TTC549 (cell line): ENCODE measurements around the gene CHIC2.
"Not testable (repeated sequence)": the region's sequence is repeated elsewhere in the genome, so short reads cannot be mapped to it uniquely, and the experiment has no call there.

Experiments used
- FAIRE-seq: peaks from 2 replicates; lab custom pipeline; 2012; peaks lifted over from hg19 to GRCh38; lab: Jason Lieb, UNC

The CHIC2 gene

DNA sequence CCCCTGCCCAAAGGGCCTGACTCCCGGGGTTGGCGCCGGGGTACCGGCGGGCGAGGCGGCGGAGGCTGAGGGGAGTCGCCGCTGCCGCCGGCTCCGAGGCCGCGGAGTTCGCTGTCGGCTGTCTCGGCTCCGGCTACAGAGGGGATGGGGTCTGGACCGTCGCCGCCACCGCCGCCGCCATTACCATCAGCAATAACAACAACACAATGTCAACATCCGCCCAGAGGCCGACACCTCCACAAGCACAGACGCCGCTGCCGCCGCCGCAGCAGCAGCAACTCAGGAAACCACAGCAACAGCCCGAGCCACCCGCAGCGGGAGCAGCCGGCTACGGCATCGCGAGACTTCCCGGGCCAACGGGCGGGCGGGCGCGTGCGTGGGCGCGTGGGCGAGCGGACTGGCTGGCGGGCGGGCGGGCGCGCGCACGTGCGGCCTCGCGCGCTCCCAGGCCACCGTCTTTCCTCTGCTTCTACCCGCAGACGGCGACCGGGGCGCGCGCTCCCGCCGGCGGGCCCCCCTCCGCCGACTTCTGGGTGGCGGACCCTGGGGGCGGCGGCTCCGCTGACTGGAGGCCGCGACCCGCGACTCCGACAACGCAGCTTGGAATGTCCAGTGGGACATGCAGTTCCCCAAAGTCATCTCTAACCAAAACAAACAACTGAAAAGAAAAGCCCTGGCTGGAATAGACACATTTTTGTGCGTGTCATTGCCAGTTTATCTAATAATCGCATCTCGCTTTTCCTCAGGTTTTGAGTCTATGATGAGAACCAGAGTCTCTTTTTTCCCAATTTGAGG is at the start of gene CHIC2:
Gene CHIC2, minus strand, starts transcription at position 289 of the 795 bp plus-strand sequence. CDS start 305 bp downstream, outside the sequence.
- peak; percentile 60 for FAIRE-seq

DNA sequence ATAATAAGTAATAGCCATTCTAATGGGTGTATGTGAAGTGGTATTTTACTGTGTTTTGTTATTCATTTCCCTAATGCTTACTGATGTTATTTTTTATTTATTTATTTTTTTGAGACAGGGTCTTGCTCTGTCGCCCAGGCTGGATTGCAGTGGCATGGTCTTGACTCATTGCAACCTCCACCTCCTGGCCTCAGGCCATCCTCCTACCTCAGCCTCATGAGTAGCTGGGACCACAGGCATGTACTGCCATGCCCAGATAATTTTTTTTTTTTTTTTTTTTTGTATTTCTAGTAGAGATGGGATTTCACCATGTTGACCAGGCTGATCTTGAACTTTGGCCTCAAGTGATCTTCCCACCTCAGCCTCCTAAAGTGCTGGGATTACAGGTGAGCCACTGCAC is 48.8 kb upstream of the CHIC2 start:
- not testable (repeated sequence) for FAIRE-seq

DNA sequence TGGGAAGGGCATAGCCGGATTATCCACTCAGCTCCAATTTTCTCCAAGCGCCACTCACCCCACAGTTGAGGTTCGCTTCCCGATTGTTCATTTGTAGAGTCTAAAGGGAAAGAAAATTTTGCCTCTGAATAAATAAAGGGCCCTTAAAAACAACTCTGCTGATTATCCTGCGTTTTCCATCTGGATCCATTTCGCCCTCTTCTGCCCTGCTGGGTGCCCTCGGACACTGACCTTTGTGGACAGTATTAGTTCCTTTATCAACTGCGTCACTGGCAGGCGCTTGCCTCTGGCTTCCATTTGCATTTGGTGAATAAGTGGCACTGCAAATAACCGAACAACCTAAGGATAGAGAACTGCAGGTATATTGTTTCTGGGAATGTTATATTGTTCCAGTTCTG is 45.6 kb upstream of the CHIC2 start:
- FAIRE-seq, result no peak

DNA sequence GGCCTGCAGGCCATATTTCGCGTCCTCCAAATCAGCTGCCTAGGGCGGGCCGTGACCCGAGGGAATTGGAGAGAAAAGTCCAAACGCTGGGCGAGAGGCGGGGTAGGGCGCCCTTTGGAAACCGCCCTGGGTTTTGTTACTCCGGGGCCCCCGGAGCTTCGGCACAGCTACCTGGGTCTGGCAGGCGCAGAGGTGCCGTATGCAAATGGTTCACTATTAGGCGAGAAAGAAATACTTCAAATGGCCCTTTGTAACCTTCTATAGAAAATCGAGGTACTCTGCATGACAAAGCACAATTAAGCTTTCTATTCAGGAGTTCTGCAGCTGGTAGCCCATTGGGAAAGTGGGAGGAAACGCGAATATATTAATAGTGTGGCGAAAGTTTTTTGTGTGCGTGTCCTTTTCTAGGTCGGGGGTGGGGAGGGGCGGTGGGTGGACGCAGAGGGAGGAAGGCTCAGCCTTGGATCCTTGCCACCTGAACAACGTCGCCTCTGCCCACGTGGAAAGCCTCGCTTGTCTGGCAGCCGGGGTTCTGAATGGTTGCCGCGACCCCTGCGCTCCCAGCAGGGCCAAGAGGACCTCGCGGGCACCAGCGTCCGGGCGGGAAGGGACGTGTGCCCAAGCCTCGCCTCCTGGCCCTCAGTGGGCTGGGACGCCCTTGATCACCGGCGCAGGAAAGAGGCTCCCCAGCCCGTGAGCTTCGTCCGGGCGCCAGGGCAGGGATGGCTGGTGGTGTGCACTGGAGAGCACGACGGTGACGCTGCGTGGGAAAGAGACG is 45.0 kb upstream of the CHIC2 start:
- FAIRE-seq, result no peak

DNA sequence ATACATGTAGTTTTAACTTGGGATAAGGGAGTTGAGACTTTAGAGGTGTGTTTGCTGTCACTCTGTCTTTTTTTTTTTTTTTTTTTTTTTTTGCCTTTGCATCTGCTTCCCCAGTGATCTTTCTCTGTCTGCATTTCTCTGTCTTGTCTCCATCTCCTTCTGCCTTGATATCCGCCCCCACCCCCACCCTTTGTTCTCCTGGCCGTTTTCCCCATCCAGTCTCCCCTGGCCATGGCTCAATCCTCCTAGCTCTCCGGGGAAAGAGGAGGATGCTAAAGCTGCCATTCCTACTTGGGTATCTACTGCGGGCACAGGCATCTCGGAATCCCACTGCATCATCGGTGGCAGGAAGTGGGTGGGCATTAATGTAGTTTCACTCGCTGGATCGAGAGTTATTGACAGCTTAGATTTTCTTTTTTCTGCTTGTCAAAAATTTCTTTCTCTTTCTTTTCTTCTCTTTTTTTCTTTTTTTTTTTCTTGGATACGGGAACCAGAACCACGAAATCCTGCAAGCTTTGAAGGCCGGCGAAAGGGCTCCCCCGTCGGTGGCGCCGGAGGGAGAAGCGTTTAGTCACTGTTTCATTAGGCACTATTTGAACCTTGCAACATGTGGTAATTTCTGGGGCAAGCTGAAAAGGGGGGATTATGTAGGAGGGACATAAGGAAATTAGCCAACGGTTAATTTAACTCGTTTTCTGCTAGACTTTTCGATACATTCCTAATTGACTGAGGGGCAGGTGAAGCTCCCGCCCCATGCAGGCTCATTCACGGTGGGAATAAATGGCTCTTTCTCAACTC is 43.7 kb upstream of the CHIC2 start:
- no peak for FAIRE-seq

- no peak for FAIRE-seq
These were observed 40.5 kb upstream of the CHIC2 start for GRCh38 chr4:54104907-54105306.

- no peak for FAIRE-seq
These were observed 38.8 kb upstream of the CHIC2 start for GRCh38 chr4:54103190-54103574.

DNA sequence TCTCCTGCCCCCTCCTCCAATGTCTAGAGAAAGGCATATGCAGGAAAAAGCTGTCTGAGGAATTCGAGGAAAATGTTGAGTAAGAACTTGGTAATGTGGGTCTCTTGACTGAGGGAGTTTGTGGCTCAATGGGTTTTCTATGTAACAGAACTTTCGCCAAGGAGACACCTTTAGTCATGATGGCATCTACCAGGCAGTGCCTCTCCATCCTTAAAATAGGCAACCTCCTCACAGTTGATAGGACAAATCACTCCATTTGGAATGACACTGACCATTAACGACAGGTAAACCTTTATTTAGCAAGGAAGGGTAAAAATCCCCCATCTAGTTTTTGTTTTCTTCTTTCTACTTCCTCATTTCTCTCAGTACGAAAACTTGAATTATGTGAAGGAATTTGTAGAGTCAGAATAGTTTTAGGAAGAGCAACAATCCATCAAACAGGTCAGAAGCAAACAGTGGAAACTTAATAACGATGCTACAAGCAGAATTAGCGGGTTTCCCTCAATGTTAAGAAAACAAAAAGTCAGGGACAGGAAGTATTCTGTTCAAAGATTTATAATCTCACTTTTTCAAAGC is 38.2 kb upstream of the CHIC2 start:
- no peak for FAIRE-seq

GRCh38 chr4:54101190-54102041 is 37.0 kb upstream of the CHIC2 start:
- no peak for FAIRE-seq

- FAIRE-seq, result no peak
These were observed 36.3 kb upstream of the CHIC2 start for GRCh38 chr4:54100595-54101189.

GRCh38 chr4:54099748-54100574 is 35.6 kb upstream of the CHIC2 start, which contains the start of gene GSX2:
Gene GSX2 (plus strand): TSS chr4:54100163. CDS start chr4:54100345, 182 bp downstream.
- FAIRE-seq, result no peak

DNA sequence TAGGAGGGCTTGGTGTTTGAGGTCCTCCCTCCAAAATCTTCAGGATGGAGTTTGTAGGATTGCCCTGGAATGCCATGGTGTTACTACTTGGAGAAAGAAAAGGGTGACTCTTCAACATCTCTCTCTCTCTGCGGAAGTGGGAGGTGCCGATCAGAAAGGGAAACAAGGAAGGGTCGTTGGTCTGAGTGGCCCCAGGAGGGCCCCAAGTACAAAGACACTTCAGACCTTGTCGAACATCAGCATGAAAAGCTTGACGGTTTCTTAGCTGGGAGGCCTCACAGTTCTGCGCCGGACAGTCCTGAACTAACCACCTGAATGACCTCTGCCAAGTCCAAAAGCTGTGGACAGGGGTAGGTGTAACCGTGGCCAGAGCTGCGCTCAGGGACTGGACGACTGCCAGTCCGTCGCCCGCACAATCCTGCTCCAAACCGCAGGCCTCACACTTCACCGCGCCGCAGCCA is 34.9 kb upstream of the CHIC2 start:
- no peak for FAIRE-seq

DNA sequence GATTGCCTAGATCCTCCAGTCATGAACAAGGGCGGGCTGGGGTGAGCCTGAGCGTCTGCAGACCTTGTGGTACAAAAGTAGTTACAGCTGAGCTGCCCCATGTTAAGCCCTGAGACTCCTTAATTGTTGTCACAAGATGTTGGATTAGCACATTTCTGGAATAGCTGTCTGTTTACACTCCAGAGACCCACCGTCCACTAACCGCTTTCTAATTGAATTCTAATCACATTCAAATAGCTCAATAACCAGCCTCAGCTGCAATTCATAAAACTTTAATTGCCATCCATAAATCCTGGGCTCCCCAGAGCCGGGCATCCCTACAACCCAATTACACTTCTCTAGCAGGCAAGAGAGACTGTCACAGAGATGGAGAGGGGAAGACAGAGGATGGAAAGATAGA is 34.0 kb upstream of the CHIC2 start:
- FAIRE-seq, result no peak

DNA sequence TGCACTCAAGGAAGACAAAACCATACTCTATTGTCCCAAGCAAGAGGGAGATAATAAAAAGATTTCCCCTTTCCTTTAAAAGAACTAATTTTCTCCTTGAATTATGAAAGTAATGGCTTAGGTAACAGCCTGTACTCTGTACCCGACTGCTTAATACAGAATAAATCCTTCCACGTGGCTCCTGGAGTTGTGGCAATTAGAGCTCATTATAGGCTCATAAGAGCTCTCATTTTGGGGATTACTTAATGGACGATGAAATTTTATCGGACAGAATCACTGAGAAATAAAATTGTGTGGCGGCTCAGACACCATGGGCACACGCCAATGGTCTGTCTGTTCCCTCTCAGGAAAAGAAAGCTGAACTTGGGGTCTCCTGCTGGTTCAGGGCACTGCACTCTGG is 32.7 kb upstream of the CHIC2 start:
- FAIRE-seq, result no peak

GRCh38 chr4:54096295-54096962 is 32.0 kb upstream of the CHIC2 start:
- FAIRE-seq, result no peak

- FAIRE-seq, result no peak
These were observed 30.9 kb upstream of the CHIC2 start for GRCh38 chr4:54095110-54095825.

DNA sequence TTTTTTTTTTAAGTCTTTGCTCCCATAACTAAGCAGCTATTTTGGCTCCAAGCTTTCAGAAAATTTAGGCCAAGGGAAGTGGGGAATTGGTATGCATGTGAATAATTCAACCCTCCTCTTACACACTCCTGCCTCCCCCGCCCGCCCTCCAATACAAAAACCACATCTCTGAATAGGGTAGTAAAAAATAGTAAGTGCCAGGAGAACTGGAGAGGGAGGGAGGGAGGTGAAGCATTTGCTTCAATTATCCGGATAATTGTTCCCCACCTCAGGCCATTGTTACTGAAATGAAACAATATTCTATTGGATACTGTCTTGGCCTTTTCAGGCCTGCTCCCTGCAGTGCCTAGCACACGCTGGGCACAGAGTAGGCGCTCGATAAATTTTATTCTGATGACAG is 30.0 kb upstream of the CHIC2 start:
- FAIRE-seq, result no peak
